Smooth muscle cell of the coronary artery (primary cell): ENCODE data around the gene DCAF12. TPM values are rescaled to one million over a fixed set of nuclear protein-coding genes. Genes with fewer than 3 reads are reported as not detected.

Experiments used
- total RNA-seq: library from RNA; depleted of rRNA; stranded (reverse); fragments of >200 nt; gene quantifications from 2 replicates; pipeline ENCODE4 v1.2.3, GENCODE V29; 2014; ENCODE audit warnings: low replicate concordance

DCAF12 gene
- 7.6 and 9.1 TPM in 2 replicates for total RNA-seq

GRCh38 chr9:34126207-34127034 is at the start of gene DCAF12:
DCAF12 (minus strand) TSS chr9:34126698; CDS start chr9:34126431, 267 bp downstream.

GRCh38 chr9:34048727-34049629 is 77.5 kb downstream of the DCAF12 start, which contains the start of gene UBAP2:
UBAP2 (minus strand) TSS chr9:34048887; CDS start chr9:34017148, 31,739 bp downstream.

Other genes starting within 250 kb of the DCAF12 start
- 13.5 and 28.0 TPM in 2 replicates for gene UBAP2, start 77.8 kb downstream of the DCAF12 start, total RNA-seq
- gene UBAP1, start 52.3 kb upstream of the DCAF12 start, total RNA-seq = 13.1 and 23.7 TPM in 2 replicates
- 0.35 and 0.68 TPM in 2 replicates for gene KIF24, start 202.6 kb upstream of the DCAF12 start, total RNA-seq
- 27.5 and 33.8 TPM in 2 replicates for gene NUDT2, start 202.9 kb upstream of the DCAF12 start, total RNA-seq